HepG2 (cell line): ENCODE data around the gene CCDC57. TPM values are rescaled to one million over a fixed set of nuclear protein-coding genes. Genes with fewer than 3 reads are reported as not detected.

Source experiments
- ATAC-seq: fragments of 200-7000 bp; cut with Tn5 transposase; 3 replicates; pipeline ENCODE4 v1.9.1; 2020; ENCODE audit warnings: mild to moderate bottlenecking, moderate library complexity
- BruUV-seq: library from RNA; stranded (reverse); fragments of 400-500 nt; replicated peaks from 2 replicates; lab custom pipeline; 2021; lab: Mats Ljungman, UMichigan
- CTCF ChIA-PET: fragments of 300-600 bp; formaldehyde crosslinking; extraction: SDS; loops from one replicate; lab custom pipeline; 2021; ENCODE audit warnings: low total read pairs, inconsistent platforms, low intra/inter-chr PET ratio; lab: Yijun Ruan, JAX
- POLR2A ChIA-PET: fragments of 350-600 bp; sonication (Branson Sonifier 250); formaldehyde crosslinking; loops from one replicate; lab custom pipeline; 2020; ENCODE audit warnings: antibody characterized with exemption, inconsistent platforms; lab: Yijun Ruan, JAX
- DNase-seq: peaks from one replicate; pipeline ENCODE4 v3.0.0-alpha.2; 2015; ENCODE audit warnings: low spot score
- FAIRE-seq: peaks from 3 replicates; lab custom pipeline; 2011; peaks lifted over from hg19 to GRCh38; lab: Jason Lieb, UNC
- H2AFZ ChIP-seq: one replicate; pipeline ENCODE4 v1.6.1; 2011; ENCODE audit warnings: low read length, inconsistent platforms
- H3K27ac ChIP-seq: fragments of 300-600 bp; 3 replicates; pipeline ENCODE4 v1.8.0; 2011; ENCODE audit warnings: mixed run types, mild to moderate bottlenecking, mixed read lengths, low read length, inconsistent platforms; ENCODE audit not compliant: insufficient read depth; ENCODE audit errors: extremely low read length
- H3K27me3 ChIP-seq, 2 experiments: fragments of 200-600 bp in 1 of 2; 2 replicates in 1 of 2; 3 replicates in 1 of 2; pipeline versions ENCODE4 v1.6.0 to v1.8.0; 2011; ENCODE audit warnings: low read length in 2 of 2, mild to moderate bottlenecking in 2 of 2, moderate library complexity in 2 of 2, inconsistent platforms in 1 of 2; ENCODE audit not compliant: insufficient read depth in 2 of 2, control insufficient read depth in 1 of 2
- H3K36me3 ChIP-seq, 2 experiments: fragments of 200-600 bp in 1 of 2; replicated peaks in 1 of 2; 2 replicates in 1 of 2; 3 replicates in 1 of 2; pipeline versions ENCODE4 v1.5.1 to v1.8.0; 2011; ENCODE audit warnings: low read length in 2 of 2, inconsistent platforms in 1 of 2; ENCODE audit not compliant: insufficient read depth in 2 of 2, control insufficient read depth in 1 of 2
- H3K4me1 ChIP-seq: 2 replicates; pipeline ENCODE4 v1.5.1; 2012; ENCODE audit warnings: low read length, inconsistent platforms; ENCODE audit not compliant: insufficient read depth
- H3K4me2 ChIP-seq: 2 replicates; pipeline ENCODE4 v1.6.0; 2011; ENCODE audit warnings: low read depth, low read length, inconsistent platforms
- H3K4me3 ChIP-seq, 3 experiments: fragments of 200-600 bp in 1 of 3; sonication (generic), shearing (Covaris generic) in 1 of 3; replicated peaks in 1 of 3; 2 replicates each; pipeline ENCODE4 v1.5.1; 2011 to 2016; ENCODE audit warnings: low read length in 3 of 3, inconsistent platforms in 2 of 3, low read depth in 2 of 3, mild to moderate bottlenecking in 2 of 3, control low read depth in 1 of 3, mixed read lengths in 1 of 3; ENCODE audit not compliant: insufficient read depth in 1 of 3
- H3K79me2 ChIP-seq: one replicate; pipeline ENCODE4 v1.6.1; 2011; ENCODE audit warnings: low read length, inconsistent platforms; ENCODE audit not compliant: insufficient read depth
- H3K9ac ChIP-seq: 2 replicates; pipeline ENCODE4 v1.6.0; 2011; ENCODE audit warnings: mild to moderate bottlenecking, low read depth, low read length, inconsistent platforms; ENCODE audit not compliant: insufficient read depth
- H3K9me3 ChIP-seq: 2 replicates; pipeline ENCODE4 v1.5.1; 2012; ENCODE audit warnings: mild to moderate bottlenecking, low read length
- H4K20me1 ChIP-seq: 2 replicates; pipeline ENCODE4 v1.6.0; 2011; ENCODE audit warnings: inconsistent platforms, mild to moderate bottlenecking, low read length, moderate library complexity; ENCODE audit not compliant: insufficient read depth
- ARID4A ChIP-seq: sonication (generic); formaldehyde crosslinking; IDR thresholded peaks from 2 replicates; pipeline ENCODE4 v1.5.0; 2020; ENCODE audit warnings: mild to moderate bottlenecking, missing genetic modification reagents, borderline replicate concordance
- GPBP1L1 ChIP-seq: sonication (generic); formaldehyde crosslinking; IDR thresholded peaks from 2 replicates; pipeline ENCODE4 v1.5.0; 2020; ENCODE audit warnings: mild to moderate bottlenecking, missing genetic modification reagents
- NCOA5 ChIP-seq: sonication (generic); formaldehyde crosslinking; IDR thresholded peaks from 2 replicates; pipeline ENCODE4 v1.4.0; 2020; ENCODE audit warnings: missing genetic modification reagents
- POLR2G ChIP-seq: fragments of 200-400 bp; formaldehyde crosslinking; IDR thresholded peaks from 2 replicates; pipeline ENCODE4 v1.6.1; 2018; ENCODE audit warnings: mild to moderate bottlenecking, low read depth, low read length, moderate library complexity
- PRDM15 ChIP-seq: sonication (generic); formaldehyde crosslinking; IDR thresholded peaks from 2 replicates; pipeline ENCODE4 v1.4.0; 2020; ENCODE audit warnings: missing genetic modification reagents
- RBFOX2 ChIP-seq: fragments of 200-400 bp; formaldehyde crosslinking; IDR thresholded peaks from 2 replicates; pipeline ENCODE4 v1.6.1; 2017; ENCODE audit warnings: low read depth, mild to moderate bottlenecking, low read length
- ZBTB33 ChIP-seq: sonication (generic); formaldehyde crosslinking; IDR thresholded peaks from 2 replicates; pipeline ENCODE4 v1.4.0; 2020; ENCODE audit warnings: missing genetic modification reagents
- ZFY ChIP-seq: sonication (generic); formaldehyde crosslinking; IDR thresholded peaks from 2 replicates; pipeline ENCODE4 v1.4.0; 2020; ENCODE audit warnings: missing genetic modification reagents
- ZMAT5 ChIP-seq: sonication (generic); formaldehyde crosslinking; IDR thresholded peaks from 2 replicates; pipeline ENCODE4 v1.5.0; 2020; ENCODE audit warnings: mild to moderate bottlenecking, low read depth, missing genetic modification reagents, borderline replicate concordance
- ZNF326 ChIP-seq: sonication (generic); formaldehyde crosslinking; IDR thresholded peaks from 2 replicates; pipeline ENCODE4 v1.4.0; 2020; ENCODE audit warnings: missing genetic modification reagents, borderline replicate concordance
- WGBS: methylation state at CpG from one replicate; pipeline ENCODE4 v1.1.6; 2017; ENCODE audit warnings: low lambda C conversion rate; 5-methylcytosine and 5-hydroxymethylcytosine counted together
- in situ Hi-C: cut with HindIII; loops from 2 replicates; pipeline ENCODE4 v1.10.0; 2017; ENCODE audit warnings: low pct_unique_long_range_greater_than_20kb; ENCODE audit not compliant: extremely low pct_ligation_motif_present
- intact Hi-C: fragments of 100-400 bp; cut with micrococcal nuclease; formaldehyde crosslinking; loops from one replicate; pipeline ENCODE4 v1.10.0; 2022; ENCODE audit not compliant: unreplicated experiment
- polyA plus RNA-seq, 8 experiments: library from polyadenylated mRNA; depleted of rRNA in 3 of 8; stranded (reverse) in 7 of 8; unstranded in 1 of 8; fragments of >200 nt; fragmentation: Illumina TruSeq in 4 of 8; extraction: Trizol in 4 of 8; gene quantifications; 2 replicates each; pipeline versions ENCODE4 v1.2.1 to v1.2.3, GENCODE V29; 2011 to 2016; ENCODE audit warnings: low read depth in 4 of 8, missing spikeins in 1 of 8, mixed read lengths in 1 of 8; ENCODE audit not compliant: insufficient read depth in 1 of 8
- total RNA-seq, 5 experiments: library from RNA; depleted of rRNA; stranded (reverse); fragments of >200 nt; fragmentation: Illumina TruSeq; extraction: Trizol; gene quantifications; 2 replicates each; pipeline ENCODE4 v1.2.3, GENCODE V29; 2016; ENCODE audit warnings: low read depth in 1 of 5

The CCDC57 gene
- total and polyA plus RNA-seq, 2 of the 13 experiments (the other 11 are each of a cell fraction or from before 2014, with no cell fraction given), result 59.3 to 59.9 TPM

- DNase-seq, result no peak
- ATAC-seq, result no peak
- WGBS, result 95% methylated on average over 34 of the region's 47 CpGs
- peaks cover 12% of the 10 kb centered on the region for H3K4me1 ChIP-seq
- no peak overlapping the region for H3K9ac ChIP-seq
- peaks cover 46 to 56% of the 10 kb centered on the region in 2 experiments for H3K36me3 ChIP-seq
- BruUV-seq, result no TSS peak
- ChIA-PET CTCF (interaction anchor here (0.6 kb wide), 1 partner anchor 49 kb away, joined by 3 read pairs; no protein-coding TSS in a partner anchor), POLR2A (interaction anchor here (1.4 to 1.9 kb wide), 2 partner anchors 13 to 17 kb away, joined by 4 to 6 read pairs; partner anchors contain the start of gene DUS1L)
- H4K20me1 ChIP-seq, result peaks cover 44% of the 10 kb centered on the region
- no peak overlapping the region for H3K4me2 ChIP-seq
- H3K27me3 ChIP-seq, result no peaks in the 10 kb centered on the region
- H3K4me3 ChIP-seq, result no peak overlapping the region
- in situ Hi-C loops (no loop called here), intact Hi-C loops (no loop called here)
- H3K9me3 ChIP-seq, result no peaks in the 10 kb centered on the region
- H3K27ac ChIP-seq, result no peak overlapping the region
- no peaks in the 10 kb centered on the region for H3K79me2 ChIP-seq
- H2AFZ ChIP-seq, result no peak overlapping the region
- no peak for FAIRE-seq
- TF ChIP-seq PRDM15 (CRISPR knock-in tag) (no peak), ZBTB33 (CRISPR knock-in tag) (peak; percentile 90), POLR2G (peak; percentile 44; the same call in 1 of the 2 replicates), ZFY (CRISPR knock-in tag) (peak; percentile 34; the same call in 1 of the 2 replicates), ARID4A (0 out of 2 replicates have a peak, but pooled peaks have one; percentile 13), NCOA5 (CRISPR knock-in tag) (0 out of 2 replicates have a peak, but pooled peaks have one; percentile 52), GPBP1L1 (no peak), ZMAT5 (CRISPR knock-in tag) (no peak), RBFOX2 (peak; percentile 83), ZNF326 (CRISPR knock-in tag) (0 out of 2 replicates have a peak, but pooled peaks have one; percentile 18)
Observed at GRCh38 chr17:82079001-82079677, 133.5 kb downstream of the CCDC57 start.
